HepG2 (cell line): Measurements from ENCODE around the gene PPBP. TPM values are rescaled to one million over a fixed set of nuclear protein-coding genes. Genes with fewer than 3 reads are reported as not detected.

ENCODE experiments used
- ATAC-seq: fragments of 200-7000 bp; cut with Tn5 transposase; 3 replicates; pipeline ENCODE4 v1.9.1; 2020; ENCODE audit warnings: mild to moderate bottlenecking, moderate library complexity
- BruUV-seq: library from RNA; stranded (reverse); fragments of 400-500 nt; replicated peaks from 2 replicates; lab custom pipeline; 2021; lab: Mats Ljungman, UMichigan
- CTCF ChIA-PET: fragments of 300-600 bp; formaldehyde crosslinking; extraction: SDS; loops from one replicate; lab custom pipeline; 2021; ENCODE audit warnings: low total read pairs, inconsistent platforms, low intra/inter-chr PET ratio; lab: Yijun Ruan, JAX
- POLR2A ChIA-PET: fragments of 350-600 bp; sonication (Branson Sonifier 250); formaldehyde crosslinking; loops from one replicate; lab custom pipeline; 2020; ENCODE audit warnings: antibody characterized with exemption, inconsistent platforms; lab: Yijun Ruan, JAX
- DNase-seq: peaks from one replicate; pipeline ENCODE4 v3.0.0-alpha.2; 2015; ENCODE audit warnings: low spot score
- FAIRE-seq: peaks from 3 replicates; lab custom pipeline; 2011; peaks lifted over from hg19 to GRCh38; lab: Jason Lieb, UNC
- H2AFZ ChIP-seq: one replicate; pipeline ENCODE4 v1.6.1; 2011; ENCODE audit warnings: low read length, inconsistent platforms
- H3K27ac ChIP-seq: fragments of 300-600 bp; 3 replicates; pipeline ENCODE4 v1.8.0; 2011; ENCODE audit warnings: mixed run types, mild to moderate bottlenecking, mixed read lengths, low read length, inconsistent platforms; ENCODE audit not compliant: insufficient read depth; ENCODE audit errors: extremely low read length
- H3K27me3 ChIP-seq, 2 experiments: fragments of 200-600 bp in 1 of 2; 2 replicates in 1 of 2; 3 replicates in 1 of 2; pipeline versions ENCODE4 v1.6.0 to v1.8.0; 2011; ENCODE audit warnings: low read length in 2 of 2, mild to moderate bottlenecking in 2 of 2, moderate library complexity in 2 of 2, inconsistent platforms in 1 of 2; ENCODE audit not compliant: insufficient read depth in 2 of 2, control insufficient read depth in 1 of 2
- H3K36me3 ChIP-seq, 2 experiments: fragments of 200-600 bp in 1 of 2; replicated peaks in 1 of 2; 2 replicates in 1 of 2; 3 replicates in 1 of 2; pipeline versions ENCODE4 v1.5.1 to v1.8.0; 2011; ENCODE audit warnings: low read length in 2 of 2, inconsistent platforms in 1 of 2; ENCODE audit not compliant: insufficient read depth in 2 of 2, control insufficient read depth in 1 of 2
- H3K4me1 ChIP-seq: 2 replicates; pipeline ENCODE4 v1.5.1; 2012; ENCODE audit warnings: low read length, inconsistent platforms; ENCODE audit not compliant: insufficient read depth
- H3K4me2 ChIP-seq: 2 replicates; pipeline ENCODE4 v1.6.0; 2011; ENCODE audit warnings: low read depth, low read length, inconsistent platforms
- H3K4me3 ChIP-seq, 3 experiments: fragments of 200-600 bp in 1 of 3; sonication (generic), shearing (Covaris generic) in 1 of 3; replicated peaks in 1 of 3; 2 replicates each; pipeline ENCODE4 v1.5.1; 2011 to 2016; ENCODE audit warnings: low read length in 3 of 3, inconsistent platforms in 2 of 3, low read depth in 2 of 3, mild to moderate bottlenecking in 2 of 3, control low read depth in 1 of 3, mixed read lengths in 1 of 3; ENCODE audit not compliant: insufficient read depth in 1 of 3
- H3K79me2 ChIP-seq: one replicate; pipeline ENCODE4 v1.6.1; 2011; ENCODE audit warnings: low read length, inconsistent platforms; ENCODE audit not compliant: insufficient read depth
- H3K9ac ChIP-seq: 2 replicates; pipeline ENCODE4 v1.6.0; 2011; ENCODE audit warnings: mild to moderate bottlenecking, low read depth, low read length, inconsistent platforms; ENCODE audit not compliant: insufficient read depth
- H3K9me3 ChIP-seq: 2 replicates; pipeline ENCODE4 v1.5.1; 2012; ENCODE audit warnings: mild to moderate bottlenecking, low read length
- H4K20me1 ChIP-seq: 2 replicates; pipeline ENCODE4 v1.6.0; 2011; ENCODE audit warnings: inconsistent platforms, mild to moderate bottlenecking, low read length, moderate library complexity; ENCODE audit not compliant: insufficient read depth
- MAFG ChIP-seq: sonication (generic); formaldehyde crosslinking; IDR thresholded peaks from 2 replicates; pipeline ENCODE4 v1.5.1; 2020; ENCODE audit warnings: mild to moderate bottlenecking, missing genetic modification reagents
- MBD4 ChIP-seq: IDR thresholded peaks from 2 replicates; pipeline ENCODE4 v1.6.1; 2012; ENCODE audit warnings: low read length, inconsistent platforms, borderline replicate concordance
- PREB ChIP-seq: sonication (generic); formaldehyde crosslinking; IDR thresholded peaks from 2 replicates; pipeline ENCODE4 v1.4.0; 2020; ENCODE audit warnings: missing genetic modification reagents
- SIN3A ChIP-seq: IDR thresholded peaks from 2 replicates; pipeline ENCODE4 v1.6.1; 2011; ENCODE audit warnings: low read depth, mild to moderate bottlenecking, control low read depth, low read length, borderline replicate concordance
- TBP ChIP-seq: sonication (generic); formaldehyde crosslinking; IDR thresholded peaks from 2 replicates; pipeline ENCODE4 v1.5.0; 2020; ENCODE audit warnings: missing genetic modification reagents
- ZNF749 ChIP-seq: sonication (generic); formaldehyde crosslinking; IDR thresholded peaks from 2 replicates; pipeline ENCODE4 v1.8.0; 2022; ENCODE audit warnings: mild to moderate bottlenecking, missing genetic modification reagents, moderate library complexity, borderline replicate concordance
- WGBS: methylation state at CpG from one replicate; pipeline ENCODE4 v1.1.6; 2017; ENCODE audit warnings: low lambda C conversion rate; 5-methylcytosine and 5-hydroxymethylcytosine counted together
- in situ Hi-C: cut with HindIII; loops from 2 replicates; pipeline ENCODE4 v1.10.0; 2017; ENCODE audit warnings: low pct_unique_long_range_greater_than_20kb; ENCODE audit not compliant: extremely low pct_ligation_motif_present
- intact Hi-C: fragments of 100-400 bp; cut with micrococcal nuclease; formaldehyde crosslinking; loops from one replicate; pipeline ENCODE4 v1.10.0; 2022; ENCODE audit not compliant: unreplicated experiment
- polyA plus RNA-seq, 8 experiments: library from polyadenylated mRNA; depleted of rRNA in 3 of 8; stranded (reverse) in 7 of 8; unstranded in 1 of 8; fragments of >200 nt; fragmentation: Illumina TruSeq in 4 of 8; extraction: Trizol in 4 of 8; gene quantifications; 2 replicates each; pipeline versions ENCODE4 v1.2.1 to v1.2.3, GENCODE V29; 2011 to 2016; ENCODE audit warnings: low read depth in 4 of 8, missing spikeins in 1 of 8, mixed read lengths in 1 of 8; ENCODE audit not compliant: insufficient read depth in 1 of 8
- total RNA-seq, 5 experiments: library from RNA; depleted of rRNA; stranded (reverse); fragments of >200 nt; fragmentation: Illumina TruSeq; extraction: Trizol; gene quantifications; 2 replicates each; pipeline ENCODE4 v1.2.3, GENCODE V29; 2016; ENCODE audit warnings: low read depth in 1 of 5
- TF ChIP-seq, protein P1 (sequence below): sonication (generic); formaldehyde crosslinking; IDR thresholded peaks from 2 replicates; pipeline ENCODE4 v1.8.0; 2022; ENCODE audit warnings: mild to moderate bottlenecking, missing genetic modification reagents; ENCODE audit not compliant: insufficient replicate concordance
- TF ChIP-seq, protein P2 (sequence below), 2 experiments: fragments of 450-650 bp in 1 of 2; sonication (generic) in 1 of 2; formaldehyde crosslinking; IDR thresholded peaks; 2 replicates each; pipeline versions ENCODE4 v1.5.0 to v1.8.0; 2020 to 2022; ENCODE audit warnings: mild to moderate bottlenecking in 1 of 2, missing genetic modification reagents in 1 of 2

PPBP gene
- total and polyA plus RNA-seq, 2 of the 13 experiments (the other 11 are each of a cell fraction or from before 2014, with no cell fraction given): not detected

DNA sequence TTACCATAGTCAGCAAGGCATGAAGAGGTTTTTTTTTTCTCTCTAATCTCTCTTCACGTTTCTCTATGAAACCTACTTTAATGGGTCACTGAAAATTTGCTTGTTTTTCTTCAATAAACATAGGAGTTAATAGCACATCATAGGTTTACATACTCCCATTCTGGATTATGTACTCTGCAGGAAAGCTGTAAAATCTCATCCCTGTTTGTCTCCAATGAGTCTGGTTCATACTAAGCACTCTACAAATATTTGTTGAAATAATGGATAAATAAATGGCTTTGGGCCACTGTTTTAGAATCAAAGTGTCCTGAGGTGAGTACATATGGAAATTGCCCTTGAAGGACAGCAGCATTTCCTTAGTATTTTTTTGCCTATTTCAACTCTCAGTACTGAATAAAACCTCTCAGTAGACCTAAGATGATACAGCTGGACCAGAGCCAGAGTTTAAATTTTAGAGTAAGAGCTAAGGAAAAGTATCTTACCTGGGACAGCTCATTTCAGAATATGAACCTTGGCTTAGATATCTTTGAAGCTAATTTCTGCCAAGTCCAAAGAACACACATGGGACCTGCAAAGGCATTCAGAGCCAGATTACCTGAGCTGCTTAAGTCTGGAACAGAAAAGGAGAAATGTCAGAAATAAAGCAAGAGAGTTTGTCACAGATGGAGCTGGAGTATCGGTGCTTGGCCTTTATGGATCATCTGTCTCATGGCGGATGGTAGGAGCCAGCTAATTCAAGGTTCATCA is 40.6 kb downstream of the PPBP start:
- H4K20me1 ChIP-seq: no peaks in the 10 kb centered on the region
- H3K27ac ChIP-seq: no peak overlapping the region
- no peak overlapping the region for H3K9ac ChIP-seq
- peaks cover 0 to 9% of the 10 kb centered on the region in 2 experiments; a peak in 3 of 5 replicates for H3K27me3 ChIP-seq
- FAIRE-seq: no peak
- H3K4me2 ChIP-seq: no peak overlapping the region
- no peak overlapping the region for H3K4me3 ChIP-seq
- 2% methylated on average over 3 of the region's 3 CpGs for WGBS
- H3K9me3 ChIP-seq: no peaks in the 10 kb centered on the region
- ATAC-seq: no peak
- in situ Hi-C loops: no loop called here
- H3K4me1 ChIP-seq: no peaks in the 10 kb centered on the region
- ChIA-PET CTCF (no interaction called here), POLR2A (no interaction called here)
- TF ChIP-seq MAFG (CRISPR knock-in tag) (no peak), MBD4 (no peak), SIN3A (no peak), PREB (CRISPR knock-in tag) (no peak), TBP (CRISPR knock-in tag) (no peak), ZNF749 (CRISPR knock-in tag) (no peak)
- TF ChIP-seq, protein P1, sequence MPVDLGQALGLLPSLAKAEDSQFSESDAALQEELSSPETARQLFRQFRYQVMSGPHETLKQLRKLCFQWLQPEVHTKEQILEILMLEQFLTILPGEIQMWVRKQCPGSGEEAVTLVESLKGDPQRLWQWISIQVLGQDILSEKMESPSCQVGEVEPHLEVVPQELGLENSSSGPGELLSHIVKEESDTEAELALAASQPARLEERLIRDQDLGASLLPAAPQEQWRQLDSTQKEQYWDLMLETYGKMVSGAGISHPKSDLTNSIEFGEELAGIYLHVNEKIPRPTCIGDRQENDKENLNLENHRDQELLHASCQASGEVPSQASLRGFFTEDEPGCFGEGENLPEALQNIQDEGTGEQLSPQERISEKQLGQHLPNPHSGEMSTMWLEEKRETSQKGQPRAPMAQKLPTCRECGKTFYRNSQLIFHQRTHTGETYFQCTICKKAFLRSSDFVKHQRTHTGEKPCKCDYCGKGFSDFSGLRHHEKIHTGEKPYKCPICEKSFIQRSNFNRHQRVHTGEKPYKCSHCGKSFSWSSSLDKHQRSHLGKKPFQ (CRISPR knock-in tag): no peak
- TF ChIP-seq, protein P2, sequence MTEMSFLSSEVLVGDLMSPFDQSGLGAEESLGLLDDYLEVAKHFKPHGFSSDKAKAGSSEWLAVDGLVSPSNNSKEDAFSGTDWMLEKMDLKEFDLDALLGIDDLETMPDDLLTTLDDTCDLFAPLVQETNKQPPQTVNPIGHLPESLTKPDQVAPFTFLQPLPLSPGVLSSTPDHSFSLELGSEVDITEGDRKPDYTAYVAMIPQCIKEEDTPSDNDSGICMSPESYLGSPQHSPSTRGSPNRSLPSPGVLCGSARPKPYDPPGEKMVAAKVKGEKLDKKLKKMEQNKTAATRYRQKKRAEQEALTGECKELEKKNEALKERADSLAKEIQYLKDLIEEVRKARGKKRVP (CRISPR knock-in tag; IDR thresholded peaks at IDR 0.05): no peak
- H3K79me2 ChIP-seq: no peaks in the 10 kb centered on the region
- DNase-seq: no peak
- intact Hi-C loops: no loop called here
- H2AFZ ChIP-seq: no peak overlapping the region
- H3K36me3 ChIP-seq: no peaks in the 10 kb centered on the region
- no TSS peak for BruUV-seq
